NOMO-1 (cell line): ENCODE measurements around the gene WFDC12.
A peak's percentile ranks its signal among the peaks of the same experiment; 100 is the strongest.

Source experiments
- DNase-seq, 2 experiments: peaks; one replicate each; lab custom pipeline; 2025; ENCODE audit not compliant: unreplicated experiment in 2 of 2; lab: John Stamatoyannopoulos, UW

WFDC12 gene

GRCh38 chr20:45115829-45116228, 8.4 kb downstream of the WFDC12 start:
- DNase-seq = no peak

- no peak for DNase-seq
Observed at GRCh38 chr20:45115386-45115774, 8.9 kb downstream of the WFDC12 start.

GRCh38 chr20:45114465-45115385, 9.5 kb downstream of the WFDC12 start, which contains the start of gene WFDC5:
Gene WFDC5 (minus strand): TSS chr20:45115174. CDS start chr20:45115083, 91 bp downstream.
- DNase-seq = no peak

GRCh38 chr20:45113865-45114264, 10.4 kb downstream of the WFDC12 start:
- DNase-seq = no peak

GRCh38 chr20:45112754-45113153, 11.5 kb downstream of the WFDC12 start:
- DNase-seq = no peak

GRCh38 chr20:45111799-45112471, 12.3 kb downstream of the WFDC12 start:
- peak in 1 of 2 experiments; percentile 9 for DNase-seq

- no peak for DNase-seq
Observed at GRCh38 chr20:45111285-45111684, 13.0 kb downstream of the WFDC12 start.

GRCh38 chr20:45110301-45110700, 14.0 kb downstream of the WFDC12 start:
- no peak for DNase-seq

GRCh38 chr20:45109634-45110033, 14.6 kb downstream of the WFDC12 start:
- no peak for DNase-seq

- DNase-seq = no peak
Observed at GRCh38 chr20:45105317-45105716, 18.9 kb downstream of the WFDC12 start.

GRCh38 chr20:45104786-45105185, 19.5 kb downstream of the WFDC12 start:
- DNase-seq = peak in 1 of 2 experiments; percentile 24

- no peak for DNase-seq
Observed at GRCh38 chr20:45103072-45103471, 21.2 kb downstream of the WFDC12 start.

- no peak for DNase-seq
Observed at GRCh38 chr20:45101333-45101850, 22.9 kb downstream of the WFDC12 start.

GRCh38 chr20:45100563-45101245, 23.6 kb downstream of the WFDC12 start, which contains the start of gene KCNS1:
Gene KCNS1 (minus strand): TSS chr20:45101127. CDS start chr20:45099236, 1,891 bp downstream.
- DNase-seq = peak; percentile 37 to 54

- no peak for DNase-seq
Observed at GRCh38 chr20:45098103-45098773, 26.0 kb downstream of the WFDC12 start.

GRCh38 chr20:45097485-45098102, 26.7 kb downstream of the WFDC12 start:
- peak; percentile 42 to 44 for DNase-seq

GRCh38 chr20:45096781-45097180, 27.5 kb downstream of the WFDC12 start:
- DNase-seq = no peak

GRCh38 chr20:45095805-45096238, 28.4 kb downstream of the WFDC12 start:
- peak; percentile 42 to 54 for DNase-seq

- DNase-seq = no peak
Observed at GRCh38 chr20:45094864-45095574, 29.2 kb downstream of the WFDC12 start.
